GM18526 (cell line): ENCODE data around the gene ANGEL1.

ENCODE experiments used
- POLR2A ChIP-seq: IDR thresholded peaks from 3 replicates; pipeline ENCODE4 v1.6.1; 2011; ENCODE audit not compliant: insufficient read length; ENCODE audit errors: extremely low read depth

ANGEL1 gene

DNA sequence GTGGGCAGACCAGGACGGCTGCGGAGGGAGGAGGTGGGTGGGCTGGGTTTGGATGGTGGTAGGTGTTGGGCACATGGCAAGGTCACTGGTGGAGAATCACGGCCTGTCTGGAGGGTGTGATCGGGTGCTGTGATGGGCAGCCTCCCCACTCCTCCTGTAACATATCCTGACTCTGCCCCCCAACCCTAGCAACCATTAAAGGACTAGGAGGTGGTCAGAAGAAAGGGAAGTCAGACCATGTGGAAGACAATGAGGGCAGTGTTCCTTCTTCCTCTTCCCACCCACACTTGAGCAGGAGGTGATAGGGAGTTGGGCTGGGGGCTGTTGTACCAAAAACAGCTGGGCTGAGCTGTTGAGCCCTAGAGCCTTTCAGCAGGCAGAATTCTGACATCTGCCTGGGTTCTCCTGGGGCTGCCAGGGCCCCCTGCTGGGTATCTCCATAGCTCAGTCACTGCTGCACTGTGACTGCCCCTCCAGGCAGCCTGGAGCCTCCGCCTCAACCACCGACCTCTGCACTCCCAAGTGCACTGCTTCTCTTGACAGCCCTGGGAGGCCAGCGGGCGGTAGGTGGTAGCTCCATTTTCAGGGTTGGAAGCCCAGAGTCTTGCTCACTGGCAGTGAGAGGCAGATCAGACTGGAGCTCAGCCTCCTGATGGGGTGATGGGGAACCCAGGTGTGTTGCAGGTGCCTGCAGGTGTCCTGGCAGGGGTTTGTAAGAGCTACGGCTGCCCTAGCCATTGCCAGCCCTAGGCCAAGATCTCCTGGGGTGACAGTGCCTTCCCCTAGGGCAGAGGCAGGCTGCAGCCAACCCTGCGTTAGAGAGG, 36.0 kb downstream of the ANGEL1 start:
- TF ChIP-seq POLR2A = no peak

- no peak for TF ChIP-seq POLR2A
Measured at GRCh38 chr14:76775695-76776427, 36.8 kb downstream of the ANGEL1 start.

- no peak for TF ChIP-seq POLR2A
Measured at GRCh38 chr14:76774821-76775694, 37.6 kb downstream of the ANGEL1 start.

- no peak for TF ChIP-seq POLR2A
Measured at GRCh38 chr14:76773956-76774820, 38.5 kb downstream of the ANGEL1 start.

GRCh38 chr14:76773188-76773885, 39.3 kb downstream of the ANGEL1 start:
- TF ChIP-seq POLR2A = no peak

- no peak for TF ChIP-seq POLR2A
Measured at GRCh38 chr14:76772300-76773187, 40.1 kb downstream of the ANGEL1 start.

DNA sequence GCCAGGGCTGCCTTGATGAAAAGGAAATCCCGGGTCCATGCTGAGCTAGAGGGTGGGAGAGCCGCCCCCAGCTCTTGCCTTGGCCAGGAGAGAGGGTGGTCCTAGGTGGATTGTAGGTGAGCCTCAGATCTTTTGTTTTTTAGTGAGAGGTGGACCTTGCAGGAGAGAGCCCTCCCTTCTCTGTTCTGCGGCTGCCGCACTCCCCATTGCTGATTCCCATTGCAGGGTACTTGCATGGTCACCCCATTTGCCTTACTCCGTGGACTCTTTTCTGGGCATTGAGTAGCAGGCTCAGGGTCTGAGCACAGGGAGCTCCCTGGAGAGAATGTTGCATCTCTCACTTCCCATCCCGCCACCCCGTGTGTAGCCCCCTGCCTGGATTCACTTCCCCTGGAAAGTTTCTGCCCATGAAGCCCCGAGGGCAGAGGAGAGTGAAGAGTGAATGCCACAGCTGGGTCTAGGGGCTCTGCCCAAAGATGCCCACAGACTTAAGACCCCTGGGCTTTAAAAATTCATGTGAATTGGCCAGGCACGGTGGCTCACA, 41.2 kb downstream of the ANGEL1 start:
- no peak for TF ChIP-seq POLR2A

- TF ChIP-seq POLR2A = no peak
Measured at GRCh38 chr14:76770521-76771436, 41.9 kb downstream of the ANGEL1 start.

GRCh38 chr14:76769636-76770292, 42.9 kb downstream of the ANGEL1 start:
- no peak for TF ChIP-seq POLR2A

DNA sequence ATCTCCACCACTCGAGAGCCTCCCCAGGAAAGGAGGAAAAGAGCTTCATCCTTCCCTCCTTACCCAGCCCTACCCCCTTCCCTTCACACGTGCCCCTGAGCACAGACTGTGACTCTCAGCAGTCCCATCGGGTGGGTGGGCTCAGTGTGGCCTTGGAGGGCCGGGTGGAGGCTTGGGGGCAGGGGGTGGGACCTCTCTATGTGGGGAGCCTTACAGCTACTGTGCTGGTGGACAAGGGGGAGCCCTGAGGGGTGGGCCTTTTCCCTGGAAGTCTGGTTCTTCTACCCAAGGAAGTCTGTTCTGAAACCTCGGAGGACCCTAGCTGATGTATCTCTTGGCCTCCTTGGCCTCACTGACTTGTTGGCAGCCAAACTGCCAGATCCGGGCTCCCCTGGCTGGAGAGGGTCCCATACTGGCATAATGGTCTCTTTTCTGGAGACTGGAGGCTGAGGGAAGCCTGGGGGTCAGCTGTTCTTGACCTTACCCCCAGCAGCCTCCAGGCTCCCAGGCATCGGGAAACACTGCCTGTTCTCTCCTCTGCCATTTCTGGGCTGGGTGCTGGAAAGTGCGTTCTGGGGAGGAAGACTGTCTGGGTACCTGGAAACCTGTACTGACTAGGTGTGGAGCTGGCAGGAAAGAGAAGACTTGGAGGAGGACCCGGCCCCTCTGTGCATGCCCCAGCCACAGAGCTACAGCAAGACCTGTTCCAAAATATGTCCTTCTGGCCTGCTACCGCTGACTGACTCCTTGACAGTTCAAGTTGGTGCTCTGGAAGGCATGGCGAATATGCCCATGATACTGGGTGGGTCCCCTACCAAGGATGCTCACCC, 43.8 kb downstream of the ANGEL1 start:
- no peak for TF ChIP-seq POLR2A
